Hematopoietic multipotent progenitor cell treated with erythropoietin and hydrocortisone succinate and interleukin-3 and kit ligand, for 15 days (in vitro differentiated cells): Measurements from ENCODE around the gene GJB2.
"Not testable (repeated sequence)": the region's sequence is repeated elsewhere in the genome, so short reads cannot be mapped to it uniquely, and the experiment has no call there.

Experiments used
- DNase-seq: peaks from one replicate; pipeline ENCODE4 v3.0.0-alpha.2; 2015; ENCODE audit warnings: low spot score

Gene GJB2

GRCh38 chr13:20165417-20166257 lies 27.1 kb downstream of the GJB2 start:
- no peak for DNase-seq

- DNase-seq, result no peak
Measured at GRCh38 chr13:20161951-20162300, 30.8 kb downstream of the GJB2 start.

DNA sequence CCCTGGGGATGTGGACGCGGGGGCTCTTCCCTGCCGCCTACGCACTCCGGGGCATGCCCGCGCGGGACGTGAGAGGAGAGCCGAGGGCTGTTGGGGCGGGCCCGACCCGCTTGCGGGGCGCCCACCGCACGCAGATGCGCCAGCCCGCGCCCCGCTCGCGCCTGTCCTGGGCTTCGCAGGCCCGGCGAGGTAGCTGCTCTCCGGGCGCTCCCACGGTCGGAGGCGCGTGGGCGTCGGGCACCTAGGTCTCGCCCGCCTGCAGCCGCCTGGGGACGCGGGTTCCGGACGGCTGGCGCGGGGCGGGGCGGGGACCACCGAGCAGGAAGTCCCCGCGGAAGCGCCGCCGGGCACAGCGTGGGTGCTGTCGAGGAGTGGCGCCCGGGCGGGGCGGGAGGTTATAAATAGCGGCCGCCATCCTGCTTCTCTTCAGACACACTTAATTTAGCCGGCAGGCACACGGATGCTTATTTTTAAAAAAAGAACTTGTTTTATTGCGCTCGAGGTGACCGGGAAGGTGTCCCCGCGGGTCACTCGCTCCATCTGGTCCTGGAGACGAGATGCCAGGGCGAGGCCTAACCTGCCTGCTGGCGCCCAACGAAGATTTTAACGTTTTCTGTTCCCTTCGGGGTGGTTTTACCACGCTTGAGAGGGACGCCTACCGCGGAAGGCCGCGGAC lies 31.3 kb downstream of the GJB2 start:
- no peak for DNase-seq

GRCh38 chr13:20160306-20161274 lies 32.1 kb downstream of the GJB2 start, which contains the start of gene GJA3:
Gene GJA3, minus strand, starts transcription at chr13:20161052. Its CDS starts 17,764 bp downstream, at chr13:20143288.
- no peak for DNase-seq

GRCh38 chr13:20159646-20160305 lies 33.0 kb downstream of the GJB2 start:
- no peak for DNase-seq

DNA sequence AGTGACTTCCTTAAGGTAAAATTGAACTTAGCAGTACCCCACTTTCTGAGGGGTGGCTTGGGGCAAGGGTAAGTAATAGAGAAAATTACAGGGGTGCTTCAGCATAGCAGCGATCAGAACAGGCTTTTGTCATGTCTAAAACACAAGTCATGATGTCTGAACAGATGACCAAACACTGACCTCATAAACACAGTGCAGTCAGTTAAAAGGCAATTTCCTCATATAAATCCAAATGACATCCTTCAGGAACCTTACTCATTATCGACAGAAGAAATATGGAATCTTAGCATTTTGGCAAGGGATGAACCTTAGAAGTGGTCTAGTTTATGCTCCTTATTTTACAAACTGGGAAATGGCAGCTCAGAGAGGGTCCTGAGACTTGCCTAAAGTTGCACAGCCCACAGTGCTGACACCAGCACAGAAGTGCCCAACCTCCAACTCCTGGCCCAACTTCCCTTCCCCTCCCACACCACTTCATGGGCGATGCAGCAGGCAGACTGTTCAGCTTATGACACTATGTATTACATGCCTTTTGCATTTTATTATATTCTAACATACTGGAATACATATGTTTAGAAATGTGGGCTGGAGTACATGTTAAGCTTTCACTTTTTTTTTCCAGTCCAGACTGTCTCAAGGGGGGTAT lies 35.5 kb downstream of the GJB2 start:
- DNase-seq, result no peak

GRCh38 chr13:20156702-20157101 lies 36.0 kb downstream of the GJB2 start:
- no peak for DNase-seq

- not testable (repeated sequence) for DNase-seq
Measured at GRCh38 chr13:20153290-20153689, 39.4 kb downstream of the GJB2 start.

DNA sequence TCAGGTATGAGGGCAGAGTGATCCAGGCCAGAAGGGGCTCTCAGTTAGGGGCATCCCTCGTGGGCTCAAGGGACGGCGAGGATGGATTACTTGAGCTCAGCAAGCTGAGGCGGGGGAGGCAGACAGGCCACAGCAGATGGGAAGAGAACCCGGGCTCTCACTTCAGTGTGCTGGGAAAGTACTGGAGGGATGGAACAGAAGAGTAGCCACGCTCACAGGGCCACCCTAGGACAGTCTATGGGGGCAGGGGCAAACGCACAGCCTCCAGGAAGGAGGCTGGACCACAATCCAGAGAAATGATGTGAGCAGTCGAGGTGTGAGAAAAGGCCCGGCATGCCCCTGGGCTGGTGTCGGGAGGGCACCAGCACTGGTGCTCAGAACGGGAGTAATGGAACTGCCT lies 41.1 kb downstream of the GJB2 start:
- DNase-seq, result no peak

DNA sequence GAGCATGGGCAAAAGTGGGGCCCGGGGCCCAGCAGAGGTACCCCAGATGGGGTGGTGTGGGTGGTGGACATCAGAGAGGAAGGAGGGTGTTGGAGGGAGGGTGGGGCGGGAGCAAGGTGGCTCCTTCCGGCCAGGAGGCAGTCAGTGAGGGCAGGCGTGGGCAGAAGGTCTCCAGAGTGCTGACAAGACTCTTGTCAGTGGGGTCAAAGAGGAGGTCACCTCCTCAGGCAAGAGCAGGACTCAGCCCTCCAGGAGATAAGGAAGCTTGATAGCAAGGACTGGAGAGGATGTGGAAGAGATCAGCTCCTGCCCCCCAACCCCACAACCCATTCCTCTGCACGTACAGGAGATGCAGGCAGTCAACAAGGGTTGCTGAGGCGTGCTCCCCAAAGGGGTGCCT lies 41.7 kb downstream of the GJB2 start:
- no peak for DNase-seq

GRCh38 chr13:20150561-20150960 lies 42.2 kb downstream of the GJB2 start:
- DNase-seq, result no peak

DNA sequence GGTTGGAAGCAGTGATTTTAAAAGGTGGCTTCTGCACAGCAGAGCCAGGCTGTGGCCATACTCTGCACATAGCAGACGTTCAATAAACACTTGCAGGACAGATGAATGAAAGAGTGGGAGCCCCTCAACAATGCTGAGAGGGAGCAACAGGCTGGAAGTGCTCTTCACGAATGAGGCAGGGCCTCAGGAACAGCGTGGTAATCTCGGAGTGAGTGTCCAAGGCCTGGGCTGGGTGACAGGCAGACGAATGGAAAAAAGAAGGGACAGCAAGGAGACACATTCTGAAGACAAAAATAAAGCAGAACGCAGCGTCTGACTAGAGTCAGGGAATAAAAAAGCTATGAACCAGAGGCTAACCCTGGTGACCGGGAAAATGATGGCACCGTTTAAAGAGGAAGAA lies 43.0 kb downstream of the GJB2 start:
- DNase-seq, result no peak

- no peak for DNase-seq
Measured at GRCh38 chr13:20148501-20149183, 44.1 kb downstream of the GJB2 start.

DNA sequence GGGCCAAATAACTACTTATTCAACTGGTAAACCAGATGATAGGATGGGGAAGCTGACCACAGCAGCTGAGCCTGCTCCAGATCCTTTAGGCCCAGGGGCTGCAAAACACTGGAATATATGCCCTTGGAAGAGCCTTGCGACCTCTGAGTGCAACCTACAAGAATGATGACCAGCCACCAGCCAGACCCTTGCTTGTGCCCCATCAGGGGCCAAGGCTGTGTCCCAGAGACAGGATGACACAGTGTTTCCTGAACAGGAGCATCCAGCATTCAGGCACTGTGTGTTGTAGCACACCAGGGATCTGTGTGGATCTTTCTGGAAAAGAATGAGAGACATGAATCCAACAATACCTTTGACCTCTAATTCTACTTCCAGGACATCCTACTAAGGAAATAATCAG lies 46.4 kb downstream of the GJB2 start:
- no peak for DNase-seq

DNA sequence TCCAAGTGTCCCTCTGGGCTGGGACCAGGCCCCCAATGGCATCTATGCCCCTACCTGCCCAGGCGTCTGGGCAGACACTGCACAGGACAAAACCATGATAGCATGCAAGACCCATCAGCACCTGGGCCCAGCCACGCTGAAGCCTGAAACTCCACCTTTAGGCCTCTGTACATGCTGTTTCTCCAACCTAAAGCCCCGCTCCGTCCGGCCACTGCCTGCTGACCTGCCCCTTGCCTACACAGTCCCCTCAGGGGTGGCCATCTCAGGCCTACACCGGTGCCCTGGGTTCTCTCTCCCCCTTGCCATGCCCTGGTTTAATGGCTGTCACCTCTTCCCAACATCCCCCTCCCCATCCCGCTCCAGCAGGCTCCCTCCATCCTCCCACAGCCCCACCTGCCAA lies 47.2 kb downstream of the GJB2 start:
- no peak for DNase-seq

- DNase-seq, result no peak
Measured at GRCh38 chr13:20144141-20144850, 48.4 kb downstream of the GJB2 start.

GRCh38 chr13:20142927-20143480 lies 49.7 kb downstream of the GJB2 start:
- no peak for DNase-seq

GRCh38 chr13:20142023-20142926 lies 50.5 kb downstream of the GJB2 start:
- DNase-seq, result no peak
